Epithelial cell of umbilical artery (primary cell): ENCODE measurements around the gene KIDINS220. TPM values are rescaled to one million over a fixed set of nuclear protein-coding genes. Genes with fewer than 3 reads are reported as not detected.

Source experiments
- total RNA-seq: library from RNA; depleted of rRNA; stranded (reverse); fragments of >200 nt; gene quantifications from 2 replicates; pipeline ENCODE4 v1.2.3, GENCODE V29; 2014

KIDINS220 gene
- 44.8 and 59.1 TPM in 2 replicates for total RNA-seq

GRCh38 chr2:8836971-8837794, at the start of gene KIDINS220:
Gene KIDINS220 (minus strand): TSS chr2:8837613. CDS start chr2:8827093, 10,520 bp downstream.

GRCh38 chr2:8681786-8682692, 155.4 kb downstream of the KIDINS220 start, which contains the start of gene ID2:
Gene ID2 (plus strand): TSS chr2:8682056. CDS start chr2:8682166, 110 bp downstream.

Other genes starting within 250 kb of the KIDINS220 start
- 1.4 and 3.9 TPM in 2 replicates for gene ID2, start 155.6 kb downstream of the KIDINS220 start, total RNA-seq
- 12.7 and 15.3 TPM in 2 replicates for gene MBOAT2, start 166.1 kb upstream of the KIDINS220 start, total RNA-seq